GM20000 (cell line): ENCODE measurements around the gene HIVEP2.

Source experiments
- DNase-seq: peaks from one replicate; pipeline ENCODE4 v3.0.0; 2012; ENCODE audit warnings: low spot score
- CTCF ChIP-seq: IDR thresholded peaks from 2 replicates; pipeline ENCODE4 v1.5.1; 2012; ENCODE audit warnings: mild to moderate bottlenecking, control low read depth; ENCODE audit errors: extremely low read depth, missing control alignments

The HIVEP2 gene

GRCh38 chr6:142944124-142945048, 590 bp downstream of the HIVEP2 start:
- no peak for TF ChIP-seq CTCF
- DNase-seq, result peak; percentile 74

- peak; percentile 45 for DNase-seq
- TF ChIP-seq CTCF, result no peak
These were observed 1.3 kb downstream of the HIVEP2 start for GRCh38 chr6:142943711-142944123.

- DNase-seq, result peak; percentile 44
These were observed 2.2 kb downstream of the HIVEP2 start for GRCh38 chr6:142942805-142943227.

GRCh38 chr6:142942238-142942637, 2.7 kb downstream of the HIVEP2 start:
- DNase-seq, result no peak
- no peak for TF ChIP-seq CTCF

More at GRCh38 chr6:142942805-142943227, 2.2 kb downstream of the HIVEP2 start:
- no peak for TF ChIP-seq CTCF

GRCh38 chr6:142941018-142941417, 4.0 kb downstream of the HIVEP2 start:
- DNase-seq, result no peak
- no peak for TF ChIP-seq CTCF

- DNase-seq, result no peak
- TF ChIP-seq CTCF, result no peak
These were observed 4.5 kb downstream of the HIVEP2 start for GRCh38 chr6:142940487-142940886.

- no peak for DNase-seq
- TF ChIP-seq CTCF, result no peak
These were observed 6.5 kb downstream of the HIVEP2 start for GRCh38 chr6:142938510-142938909.
